Nephron progenitor cell (in vitro differentiated cells): ENCODE measurements around the gene TNRC6C.

ENCODE experiments used
- DNase-seq: peaks from one replicate; pipeline ENCODE4 v3.0.0; 2021
- H3K27ac Mint-ChIP-seq: 2 replicates; pipeline ENCODE4 v1.8.0; 2021; ENCODE audit warnings: mild to moderate bottlenecking, moderate library complexity, mixed read lengths
- H3K27me3 Mint-ChIP-seq: 2 replicates; pipeline ENCODE4 v1.8.0; 2021; ENCODE audit warnings: mild to moderate bottlenecking, low read depth, mixed read lengths; ENCODE audit not compliant: poor library complexity
- H3K36me3 Mint-ChIP-seq: 2 replicates; pipeline ENCODE4 v1.8.0; 2021; ENCODE audit warnings: low read depth, mixed read lengths
- H3K4me1 Mint-ChIP-seq: 2 replicates; pipeline ENCODE4 v1.8.0; 2021; ENCODE audit warnings: mixed read lengths
- H3K4me3 Mint-ChIP-seq: 2 replicates; pipeline ENCODE4 v1.8.0; 2021; ENCODE audit warnings: mild to moderate bottlenecking, moderate library complexity, mixed read lengths
- H3K9me3 Mint-ChIP-seq: 2 replicates; pipeline ENCODE4 v1.8.0; 2021; ENCODE audit warnings: mild to moderate bottlenecking, moderate library complexity, mixed read lengths
- TF ChIP-seq, protein P1 (sequence below): fragments of 200-600 bp; sonication (generic); IDR thresholded peaks from 2 replicates; pipeline ENCODE4 v1.5.0; 2021; ENCODE audit warnings: antibody characterized with exemption

Gene TNRC6C

DNA sequence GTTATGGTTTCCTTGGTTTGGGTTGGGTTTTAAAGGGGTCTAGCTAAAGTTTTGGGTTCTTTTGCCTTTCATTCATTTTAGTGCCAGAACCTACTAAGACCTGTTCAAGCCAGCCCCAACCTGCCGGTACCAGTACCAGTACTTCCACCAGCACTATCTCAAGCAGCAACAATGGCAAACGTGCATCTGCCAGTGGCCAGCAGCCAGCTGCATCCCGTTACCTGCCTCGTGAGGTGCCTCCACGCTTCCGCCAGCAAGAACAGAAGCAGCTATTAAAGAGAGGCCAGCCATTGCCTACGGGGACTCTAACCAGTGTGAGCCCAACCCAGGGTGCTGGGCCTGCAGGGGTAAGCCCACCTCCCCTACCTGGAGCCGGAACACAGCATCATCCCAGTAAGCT is 72.9 kb downstream of the TNRC6C start:
- H3K36me3 Mint-ChIP-seq: peaks cover 34% of the 10 kb centered on the region
- H3K4me1 Mint-ChIP-seq: no peaks in the 10 kb centered on the region
- no peaks in the 10 kb centered on the region for H3K9me3 Mint-ChIP-seq
- H3K4me3 Mint-ChIP-seq: no peak overlapping the region
- no peak for DNase-seq
- H3K27me3 Mint-ChIP-seq: no peaks in the 10 kb centered on the region
- TF ChIP-seq, protein P1, sequence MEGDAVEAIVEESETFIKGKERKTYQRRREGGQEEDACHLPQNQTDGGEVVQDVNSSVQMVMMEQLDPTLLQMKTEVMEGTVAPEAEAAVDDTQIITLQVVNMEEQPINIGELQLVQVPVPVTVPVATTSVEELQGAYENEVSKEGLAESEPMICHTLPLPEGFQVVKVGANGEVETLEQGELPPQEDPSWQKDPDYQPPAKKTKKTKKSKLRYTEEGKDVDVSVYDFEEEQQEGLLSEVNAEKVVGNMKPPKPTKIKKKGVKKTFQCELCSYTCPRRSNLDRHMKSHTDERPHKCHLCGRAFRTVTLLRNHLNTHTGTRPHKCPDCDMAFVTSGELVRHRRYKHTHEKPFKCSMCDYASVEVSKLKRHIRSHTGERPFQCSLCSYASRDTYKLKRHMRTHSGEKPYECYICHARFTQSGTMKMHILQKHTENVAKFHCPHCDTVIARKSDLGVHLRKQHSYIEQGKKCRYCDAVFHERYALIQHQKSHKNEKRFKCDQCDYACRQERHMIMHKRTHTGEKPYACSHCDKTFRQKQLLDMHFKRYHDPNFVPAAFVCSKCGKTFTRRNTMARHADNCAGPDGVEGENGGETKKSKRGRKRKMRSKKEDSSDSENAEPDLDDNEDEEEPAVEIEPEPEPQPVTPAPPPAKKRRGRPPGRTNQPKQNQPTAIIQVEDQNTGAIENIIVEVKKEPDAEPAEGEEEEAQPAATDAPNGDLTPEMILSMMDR: no peak
- H3K27ac Mint-ChIP-seq: no peak overlapping the region

DNA sequence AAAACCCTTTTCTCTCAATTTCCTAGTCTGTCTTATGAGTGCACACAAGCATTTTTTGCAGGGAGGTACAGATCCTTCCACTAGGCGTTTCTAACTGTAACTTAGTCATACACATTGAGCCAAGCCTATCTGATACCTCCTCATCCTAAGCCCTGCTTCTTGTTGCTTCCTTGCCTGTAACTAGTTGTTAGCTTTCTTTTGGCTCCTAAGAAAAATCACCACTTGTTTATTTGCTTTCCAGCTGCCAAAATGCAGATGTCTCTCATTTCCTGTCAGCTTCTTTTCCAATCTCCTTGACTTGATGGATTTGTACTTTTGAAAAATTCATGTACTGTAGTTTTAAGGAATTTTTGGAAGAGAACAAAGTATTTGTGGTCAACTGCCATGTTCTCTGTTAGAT is 73.7 kb downstream of the TNRC6C start:
- Mint-ChIP-seq H3K36me3 (peaks cover 37% of the 10 kb centered on the region), H3K27ac (no peak overlapping the region), H3K27me3 (no peaks in the 10 kb centered on the region), H3K9me3 (no peaks in the 10 kb centered on the region), H3K4me1 (no peaks in the 10 kb centered on the region), H3K4me3 (no peak overlapping the region)
- TF ChIP-seq, protein P1: no peak
- DNase-seq: no peak

- Mint-ChIP-seq H3K27ac (no peak overlapping the region), H3K4me1 (no peaks in the 10 kb centered on the region), H3K4me3 (no peak overlapping the region), H3K36me3 (peaks cover 52% of the 10 kb centered on the region), H3K9me3 (no peaks in the 10 kb centered on the region), H3K27me3 (no peaks in the 10 kb centered on the region)
- TF ChIP-seq, protein P1: no peak
- DNase-seq: no peak
Observed at GRCh38 chr17:78034429-78035091, 76.1 kb downstream of the TNRC6C start.

- Mint-ChIP-seq H3K36me3 (peaks cover 51% of the 10 kb centered on the region), H3K27me3 (no peaks in the 10 kb centered on the region), H3K27ac (no peak overlapping the region), H3K4me1 (no peaks in the 10 kb centered on the region), H3K9me3 (no peaks in the 10 kb centered on the region), H3K4me3 (no peak overlapping the region)
- TF ChIP-seq, protein P1: no peak
- no peak for DNase-seq
Observed at GRCh38 chr17:78037280-78037679, 78.8 kb downstream of the TNRC6C start.

GRCh38 chr17:78038748-78039288 is 80.3 kb downstream of the TNRC6C start:
- no peak overlapping the region for H3K27ac Mint-ChIP-seq
- H3K4me3 Mint-ChIP-seq: no peak overlapping the region
- DNase-seq: no peak
- TF ChIP-seq, protein P1: no peak
- peaks cover 57% of the 10 kb centered on the region for H3K36me3 Mint-ChIP-seq
- no peaks in the 10 kb centered on the region for H3K4me1 Mint-ChIP-seq
- H3K27me3 Mint-ChIP-seq: no peaks in the 10 kb centered on the region
- peaks cover 3% of the 10 kb centered on the region for H3K9me3 Mint-ChIP-seq

DNA sequence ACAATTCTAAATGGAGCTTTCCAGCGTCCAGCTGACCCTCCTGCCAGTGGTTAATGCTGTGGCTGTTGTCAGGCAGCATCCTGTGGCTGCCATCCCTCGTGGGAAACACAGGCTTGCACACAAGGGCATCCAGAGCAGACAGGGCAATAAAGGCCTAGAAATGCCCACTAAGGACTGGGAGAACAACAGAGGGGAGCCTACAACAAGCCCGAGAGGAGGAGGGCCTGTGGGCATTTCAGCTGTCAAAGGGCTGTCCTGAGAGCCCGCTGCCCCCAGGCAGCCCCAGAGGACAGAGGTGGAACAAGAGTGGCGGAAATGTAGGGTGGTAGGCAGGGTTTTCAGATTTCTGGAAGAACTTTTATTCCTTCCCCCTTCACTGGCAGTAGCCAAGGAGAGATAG is 81.1 kb downstream of the TNRC6C start:
- no peaks in the 10 kb centered on the region for H3K27me3 Mint-ChIP-seq
- H3K36me3 Mint-ChIP-seq: peaks cover 57% of the 10 kb centered on the region
- H3K27ac Mint-ChIP-seq: no peak overlapping the region
- peaks cover 9% of the 10 kb centered on the region for H3K9me3 Mint-ChIP-seq
- no peak overlapping the region for H3K4me3 Mint-ChIP-seq
- TF ChIP-seq, protein P1: no peak
- no peaks in the 10 kb centered on the region for H3K4me1 Mint-ChIP-seq
- no peak for DNase-seq
